Nephron progenitor cell (in vitro differentiated cells): Measurements from ENCODE around the gene REEP3.
A peak's percentile ranks its signal among the peaks of the same experiment; 100 is the strongest.
"Not testable (repeated sequence)": the region's sequence is repeated elsewhere in the genome, so short reads cannot be mapped to it uniquely, and the experiment has no call there.

Source experiments
- DNase-seq: peaks from one replicate; pipeline ENCODE4 v3.0.0; 2021
- H3K27ac Mint-ChIP-seq: 2 replicates; pipeline ENCODE4 v1.8.0; 2021; ENCODE audit warnings: mild to moderate bottlenecking, moderate library complexity, mixed read lengths
- H3K27me3 Mint-ChIP-seq: 2 replicates; pipeline ENCODE4 v1.8.0; 2021; ENCODE audit warnings: mild to moderate bottlenecking, low read depth, mixed read lengths; ENCODE audit not compliant: poor library complexity
- H3K36me3 Mint-ChIP-seq: 2 replicates; pipeline ENCODE4 v1.8.0; 2021; ENCODE audit warnings: low read depth, mixed read lengths
- H3K4me1 Mint-ChIP-seq: 2 replicates; pipeline ENCODE4 v1.8.0; 2021; ENCODE audit warnings: mixed read lengths
- H3K4me3 Mint-ChIP-seq: 2 replicates; pipeline ENCODE4 v1.8.0; 2021; ENCODE audit warnings: mild to moderate bottlenecking, moderate library complexity, mixed read lengths
- H3K9me3 Mint-ChIP-seq: 2 replicates; pipeline ENCODE4 v1.8.0; 2021; ENCODE audit warnings: mild to moderate bottlenecking, moderate library complexity, mixed read lengths
- TF ChIP-seq, protein P1 (sequence below): fragments of 200-600 bp; sonication (generic); IDR thresholded peaks from 2 replicates; pipeline ENCODE4 v1.5.0; 2021; ENCODE audit warnings: antibody characterized with exemption

The REEP3 gene

DNA sequence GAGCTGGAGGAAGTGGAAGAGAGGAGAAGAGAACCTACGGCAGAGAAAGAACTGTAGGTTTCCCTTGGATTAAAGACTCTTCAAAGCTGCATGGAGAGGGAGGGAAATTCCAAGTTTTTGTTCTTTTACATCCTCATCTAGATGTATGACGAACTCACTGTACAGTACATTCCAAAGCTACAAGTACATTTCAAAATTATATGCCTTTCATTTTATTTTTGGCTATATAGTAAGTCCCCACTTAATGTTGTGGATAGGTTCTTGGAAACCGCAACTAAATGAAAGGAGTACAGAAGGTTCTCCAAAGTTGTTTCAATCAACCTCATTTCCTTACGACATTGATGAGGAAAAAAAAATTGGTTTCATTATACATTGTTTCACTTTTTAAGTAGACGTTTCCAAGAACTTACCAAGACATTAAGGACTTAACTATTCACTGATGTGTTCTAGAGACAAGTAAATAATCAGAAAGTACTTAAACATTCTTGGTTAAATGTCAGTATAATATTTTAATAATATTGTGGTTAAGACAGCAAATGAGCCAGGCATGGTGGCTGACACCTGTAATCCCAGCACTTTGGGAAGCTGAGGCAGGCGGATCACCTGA, 39.3 kb upstream of the REEP3 start:
- no peak for DNase-seq
- Mint-ChIP-seq H3K9me3 (peaks cover 4% of the 10 kb centered on the region), H3K27ac (peak overlapping the region; percentile 23), H3K4me3 (no peak overlapping the region), H3K4me1 (peaks cover 10% of the 10 kb centered on the region), H3K36me3 (peaks cover 9% of the 10 kb centered on the region), H3K27me3 (peaks cover 4% of the 10 kb centered on the region)
- TF ChIP-seq, protein P1, sequence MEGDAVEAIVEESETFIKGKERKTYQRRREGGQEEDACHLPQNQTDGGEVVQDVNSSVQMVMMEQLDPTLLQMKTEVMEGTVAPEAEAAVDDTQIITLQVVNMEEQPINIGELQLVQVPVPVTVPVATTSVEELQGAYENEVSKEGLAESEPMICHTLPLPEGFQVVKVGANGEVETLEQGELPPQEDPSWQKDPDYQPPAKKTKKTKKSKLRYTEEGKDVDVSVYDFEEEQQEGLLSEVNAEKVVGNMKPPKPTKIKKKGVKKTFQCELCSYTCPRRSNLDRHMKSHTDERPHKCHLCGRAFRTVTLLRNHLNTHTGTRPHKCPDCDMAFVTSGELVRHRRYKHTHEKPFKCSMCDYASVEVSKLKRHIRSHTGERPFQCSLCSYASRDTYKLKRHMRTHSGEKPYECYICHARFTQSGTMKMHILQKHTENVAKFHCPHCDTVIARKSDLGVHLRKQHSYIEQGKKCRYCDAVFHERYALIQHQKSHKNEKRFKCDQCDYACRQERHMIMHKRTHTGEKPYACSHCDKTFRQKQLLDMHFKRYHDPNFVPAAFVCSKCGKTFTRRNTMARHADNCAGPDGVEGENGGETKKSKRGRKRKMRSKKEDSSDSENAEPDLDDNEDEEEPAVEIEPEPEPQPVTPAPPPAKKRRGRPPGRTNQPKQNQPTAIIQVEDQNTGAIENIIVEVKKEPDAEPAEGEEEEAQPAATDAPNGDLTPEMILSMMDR, result no peak

GRCh38 chr10:63483983-63484382, 37.2 kb upstream of the REEP3 start:
- TF ChIP-seq, protein P1, result no peak
- H3K36me3 Mint-ChIP-seq, result no peaks in the 10 kb centered on the region
- H3K4me3 Mint-ChIP-seq, result no peak overlapping the region
- DNase-seq, result no peak
- no peaks in the 10 kb centered on the region for H3K9me3 Mint-ChIP-seq
- H3K4me1 Mint-ChIP-seq, result peaks cover 8% of the 10 kb centered on the region
- no peak overlapping the region for H3K27ac Mint-ChIP-seq
- H3K27me3 Mint-ChIP-seq, result peaks cover 4% of the 10 kb centered on the region

DNA sequence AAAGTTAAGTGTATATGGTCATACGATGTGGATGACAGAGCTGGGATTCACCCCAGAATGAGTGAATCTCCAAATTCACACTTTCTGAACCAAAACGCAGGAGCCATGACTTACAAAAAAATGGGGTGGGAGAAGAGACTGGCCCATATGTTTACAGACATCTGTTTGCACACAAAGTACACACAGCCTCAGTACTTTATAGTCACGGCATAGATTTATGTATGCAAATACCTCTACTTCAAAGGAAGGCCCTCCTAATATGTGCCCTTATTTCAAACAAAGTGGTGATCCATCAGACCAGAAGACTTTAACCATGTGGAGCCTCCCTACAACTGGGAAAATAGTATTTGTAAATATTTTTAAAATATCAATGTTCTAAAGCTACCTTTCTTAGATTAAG, 33.2 kb upstream of the REEP3 start:
- peaks cover 30% of the 10 kb centered on the region for H3K9me3 Mint-ChIP-seq
- peaks cover 7% of the 10 kb centered on the region for H3K4me1 Mint-ChIP-seq
- no peak for DNase-seq
- no peak overlapping the region for H3K27ac Mint-ChIP-seq
- peaks cover 32% of the 10 kb centered on the region for H3K36me3 Mint-ChIP-seq
- H3K27me3 Mint-ChIP-seq, result no peaks in the 10 kb centered on the region
- no peak overlapping the region for H3K4me3 Mint-ChIP-seq
- TF ChIP-seq, protein P1, result no peak

- Mint-ChIP-seq H3K9me3 (peaks cover 35% of the 10 kb centered on the region), H3K27ac (no peak overlapping the region), H3K4me1 (peaks cover 7% of the 10 kb centered on the region), H3K27me3 (no peaks in the 10 kb centered on the region), H3K4me3 (no peak overlapping the region), H3K36me3 (peaks cover 38% of the 10 kb centered on the region)
- DNase-seq, result no peak
- TF ChIP-seq, protein P1, result no peak
Observed at GRCh38 chr10:63489838-63490237, 31.4 kb upstream of the REEP3 start.

- Mint-ChIP-seq H3K27ac (peak overlapping the region; percentile 52), H3K4me3 (peak overlapping the region; percentile 16), H3K36me3 (peaks cover 56% of the 10 kb centered on the region), H3K27me3 (no peaks in the 10 kb centered on the region), H3K4me1 (peaks cover 7% of the 10 kb centered on the region), H3K9me3 (peaks cover 51% of the 10 kb centered on the region)
- TF ChIP-seq, protein P1, result no peak
- DNase-seq, result no peak
Observed at GRCh38 chr10:63491588-63492316, 29.4 kb upstream of the REEP3 start.

- H3K36me3 Mint-ChIP-seq, result peaks cover 61% of the 10 kb centered on the region
- not testable (repeated sequence) for DNase-seq, H3K4me3 Mint-ChIP-seq, H3K27me3 Mint-ChIP-seq, H3K4me1 Mint-ChIP-seq
- peak overlapping the region; percentile 52 for H3K27ac Mint-ChIP-seq
- peaks cover 53% of the 10 kb centered on the region for H3K9me3 Mint-ChIP-seq
Observed at GRCh38 chr10:63492317-63492690, 28.9 kb upstream of the REEP3 start.
